ENCODE results near the gene CTPS1. TPM values are rescaled to one million over a fixed set of nuclear protein-coding genes. Genes with fewer than 3 reads are reported as not detected.

Gene CTPS1
- total RNA-seq, 2 donors from 2014 or later: 14.1 to 25.5 TPM

DNA sequence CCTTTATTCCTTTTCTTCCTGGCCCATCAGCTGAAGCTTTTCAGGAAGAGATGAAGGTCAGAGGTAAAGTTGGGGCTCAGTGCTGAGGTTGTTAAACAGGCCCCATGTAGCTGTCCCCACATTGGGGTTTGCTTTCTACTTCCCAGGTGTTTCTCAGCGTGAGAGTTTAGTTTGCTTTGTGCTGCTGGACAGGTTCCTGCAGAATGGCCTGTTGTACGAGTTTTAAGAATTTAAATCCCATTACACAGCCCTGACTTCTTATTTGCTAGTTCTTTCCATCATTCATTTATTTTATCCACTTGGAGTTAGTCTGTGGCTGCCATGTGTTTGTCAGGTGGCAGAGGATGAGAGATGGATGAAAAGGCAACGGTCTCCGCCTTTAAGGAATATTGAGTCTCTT lies 19.2 kb downstream of the CTPS1 start:
- Histone ChIP-seq H3K27ac (no peak overlapping the region), H3K9ac (ENCODE audit: low read depth in 2 of 2, low read length in 2 of 2) (no peak overlapping the region), H3K9me3 (no peaks in the 10 kb centered on the region), H3K4me1 (no peaks in the 10 kb centered on the region), H3K4me3 (no peak overlapping the region), H3K27me3 (no peaks in the 10 kb centered on the region), H3K36me3 (no peaks in the 10 kb centered on the region)
- TF ChIP-seq, protein P1, sequence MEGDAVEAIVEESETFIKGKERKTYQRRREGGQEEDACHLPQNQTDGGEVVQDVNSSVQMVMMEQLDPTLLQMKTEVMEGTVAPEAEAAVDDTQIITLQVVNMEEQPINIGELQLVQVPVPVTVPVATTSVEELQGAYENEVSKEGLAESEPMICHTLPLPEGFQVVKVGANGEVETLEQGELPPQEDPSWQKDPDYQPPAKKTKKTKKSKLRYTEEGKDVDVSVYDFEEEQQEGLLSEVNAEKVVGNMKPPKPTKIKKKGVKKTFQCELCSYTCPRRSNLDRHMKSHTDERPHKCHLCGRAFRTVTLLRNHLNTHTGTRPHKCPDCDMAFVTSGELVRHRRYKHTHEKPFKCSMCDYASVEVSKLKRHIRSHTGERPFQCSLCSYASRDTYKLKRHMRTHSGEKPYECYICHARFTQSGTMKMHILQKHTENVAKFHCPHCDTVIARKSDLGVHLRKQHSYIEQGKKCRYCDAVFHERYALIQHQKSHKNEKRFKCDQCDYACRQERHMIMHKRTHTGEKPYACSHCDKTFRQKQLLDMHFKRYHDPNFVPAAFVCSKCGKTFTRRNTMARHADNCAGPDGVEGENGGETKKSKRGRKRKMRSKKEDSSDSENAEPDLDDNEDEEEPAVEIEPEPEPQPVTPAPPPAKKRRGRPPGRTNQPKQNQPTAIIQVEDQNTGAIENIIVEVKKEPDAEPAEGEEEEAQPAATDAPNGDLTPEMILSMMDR (IDR thresholded peaks at IDR 0.05): no peak
- DNase-seq: no peak
- intact Hi-C loops (cut with DNase I): no loop called here

DNA sequence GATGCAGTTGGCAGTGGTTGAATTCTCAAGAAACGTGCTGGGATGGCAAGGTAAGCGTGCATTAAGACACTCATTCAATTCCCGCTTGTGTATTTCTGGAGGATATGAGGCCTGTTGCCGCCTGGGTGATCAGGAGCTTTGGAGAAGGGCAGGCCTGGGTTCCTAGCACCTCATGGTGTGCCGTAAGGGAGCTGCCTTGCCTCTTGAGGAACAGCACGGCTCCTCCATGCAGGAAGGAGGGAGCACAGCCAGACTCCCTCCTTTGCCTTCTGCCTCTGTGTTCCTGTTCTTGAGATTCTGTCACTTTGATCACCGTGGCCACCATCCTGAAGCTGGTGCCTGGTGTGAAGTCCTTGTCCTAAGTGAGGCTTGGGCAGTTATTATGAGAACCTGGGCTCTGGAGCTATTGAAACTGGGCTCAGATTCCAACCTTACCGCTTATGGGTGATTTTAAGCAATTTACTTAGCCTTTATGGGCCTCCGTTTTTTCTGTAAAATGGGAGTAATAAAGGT lies 23.7 kb downstream of the CTPS1 start:
- Histone ChIP-seq H3K27ac (no peak overlapping the region), H3K4me3 (no peak overlapping the region), H3K9me3 (no peaks in the 10 kb centered on the region), H3K9ac (ENCODE audit: low read depth in 2 of 2, low read length in 2 of 2) (no peak overlapping the region), H3K4me1 (no peaks in the 10 kb centered on the region), H3K36me3 (no peaks in the 10 kb centered on the region), H3K27me3 (no peaks in the 10 kb centered on the region)
- no peak for DNase-seq
- intact Hi-C loops (cut with DNase I): no loop called here
- TF ChIP-seq, protein P1 (IDR thresholded peaks at IDR 0.05): no peak

DNA sequence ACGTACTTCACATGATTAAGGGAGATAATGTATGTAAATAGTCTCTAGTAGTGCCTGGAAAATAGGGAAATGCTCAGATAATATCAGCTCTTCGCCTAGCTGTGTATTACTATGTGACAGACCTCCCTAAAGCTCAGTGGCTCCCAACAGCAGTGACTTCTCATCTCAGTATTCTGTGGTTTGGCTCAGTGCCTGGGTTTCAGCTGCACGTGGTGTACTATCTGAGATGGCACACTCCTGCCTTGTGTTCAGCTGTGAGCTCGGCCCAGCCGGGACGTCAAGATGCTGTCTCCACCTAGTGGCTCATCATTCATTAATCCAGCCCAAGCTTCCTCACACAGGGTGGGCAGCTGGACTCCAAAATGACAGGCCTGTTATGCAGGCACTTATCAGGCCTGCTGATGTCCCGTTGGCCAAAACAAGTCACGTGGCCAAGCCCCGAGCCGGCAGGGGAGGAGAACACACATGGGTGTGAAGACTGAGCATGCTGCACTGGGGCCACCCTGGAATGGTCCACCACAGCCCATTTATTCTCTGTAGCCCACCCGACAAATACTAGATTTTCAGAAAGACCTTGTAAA lies 24.2 kb downstream of the CTPS1 start:
- DNase-seq: peak; percentile 88
- Histone ChIP-seq H3K4me3 (no peak overlapping the region), H3K27ac (no peak overlapping the region), H3K4me1 (no peaks in the 10 kb centered on the region), H3K9ac (ENCODE audit: low read depth in 2 of 2, low read length in 2 of 2) (no peak overlapping the region), H3K9me3 (no peaks in the 10 kb centered on the region), H3K27me3 (no peaks in the 10 kb centered on the region), H3K36me3 (no peaks in the 10 kb centered on the region)
- TF ChIP-seq, protein P1 (IDR thresholded peaks at IDR 0.05): no peak
- intact Hi-C loops (cut with DNase I): no loop called here

DNA sequence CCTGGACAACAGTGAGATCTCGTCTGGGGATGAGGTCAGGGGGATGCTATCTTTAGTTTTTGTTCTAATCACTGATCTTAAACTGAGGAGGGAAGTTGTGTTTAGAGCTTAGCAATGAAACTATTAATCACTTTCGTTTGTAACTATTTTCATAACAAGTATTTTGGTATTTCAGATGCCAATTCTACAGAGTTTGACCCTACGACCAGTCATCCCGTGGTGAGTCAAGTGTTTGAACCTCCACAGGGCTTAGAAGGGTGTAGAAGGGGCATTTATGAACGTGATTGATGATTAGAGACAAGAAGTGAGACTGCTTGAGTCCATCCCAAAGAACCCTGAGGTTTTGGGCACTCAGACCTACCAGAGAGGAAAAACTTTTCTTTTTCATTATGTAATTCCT lies 26.4 kb downstream of the CTPS1 start:
- no peaks in the 10 kb centered on the region for H3K4me1 ChIP-seq
- no peaks in the 10 kb centered on the region for H3K9me3 ChIP-seq
- no peaks in the 10 kb centered on the region for H3K27me3 ChIP-seq
- TF ChIP-seq, protein P1 (IDR thresholded peaks at IDR 0.05): no peak
- DNase-seq: no peak
- no peak overlapping the region for H3K27ac ChIP-seq
- H3K4me3 ChIP-seq: no peak overlapping the region
- intact Hi-C loops (cut with DNase I): no loop called here
- H3K36me3 ChIP-seq: no peaks in the 10 kb centered on the region
- no peak overlapping the region for H3K9ac ChIP-seq (ENCODE audit: low read depth in 2 of 2, low read length in 2 of 2)

DNA sequence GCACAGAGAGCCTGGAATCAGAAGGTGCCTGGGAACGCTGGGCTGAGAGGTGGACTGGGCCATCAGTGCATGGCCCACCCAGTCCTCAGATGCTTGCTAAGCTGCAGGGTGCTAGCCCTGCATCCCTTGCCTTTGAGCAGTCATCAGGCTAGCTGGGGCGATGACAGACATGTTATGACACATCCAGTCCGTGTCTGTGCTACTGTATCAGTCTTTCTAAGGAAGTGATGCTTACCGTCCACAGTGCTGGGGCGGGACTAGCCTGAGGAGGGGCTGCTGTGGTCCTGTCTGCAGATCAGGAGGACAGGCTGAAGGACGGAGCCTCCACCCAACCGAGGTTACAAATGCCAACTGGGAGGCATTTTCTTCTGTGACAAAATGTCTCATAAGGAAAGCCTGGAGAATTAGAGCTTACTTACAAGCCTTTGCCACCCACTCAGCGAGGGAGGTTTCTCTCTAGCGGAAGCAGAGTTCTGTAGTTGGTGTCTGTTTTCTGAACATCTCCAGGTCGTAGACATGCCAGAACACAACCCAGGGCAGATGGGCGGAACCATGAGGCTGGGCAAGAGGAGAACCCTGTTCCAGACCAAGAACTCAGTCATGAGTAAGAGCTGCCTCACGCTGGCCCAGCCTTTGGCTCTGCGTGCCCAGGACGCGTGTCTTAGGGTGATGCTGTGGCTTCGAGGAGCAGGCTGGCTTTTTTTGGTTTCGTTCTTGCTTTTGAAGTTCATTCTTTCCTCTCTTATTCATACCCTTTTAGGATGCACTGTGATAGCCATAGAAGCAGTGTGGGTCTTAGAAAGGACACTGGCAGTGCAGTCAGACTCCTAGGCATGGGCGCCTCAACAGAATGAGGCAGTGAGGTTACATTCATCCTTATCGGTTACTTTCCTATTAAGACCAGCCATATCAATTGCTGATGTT lies 27.7 kb downstream of the CTPS1 start:
- DNase-seq: no peak
- TF ChIP-seq, protein P1 (IDR thresholded peaks at IDR 0.05): no peak
- Histone ChIP-seq H3K4me1 (no peaks in the 10 kb centered on the region), H3K27ac (no peak overlapping the region), H3K36me3 (no peaks in the 10 kb centered on the region), H3K9ac (ENCODE audit: low read depth in 2 of 2, low read length in 2 of 2) (no peak overlapping the region), H3K4me3 (no peak overlapping the region), H3K27me3 (no peaks in the 10 kb centered on the region), H3K9me3 (no peaks in the 10 kb centered on the region)
- intact Hi-C loops (cut with DNase I): no loop called here

Measured in colonic mucosa (tissue), 4 donors.